NCI-H146 (cell line): ENCODE measurements around the gene AKIRIN2.
"Not testable (repeated sequence)": the region's sequence is repeated elsewhere in the genome, so short reads cannot be mapped to it uniquely, and the experiment has no call there.

Experiments
- DNase-seq: peaks from one replicate; lab custom pipeline; 2025; lab: John Stamatoyannopoulos, UW

AKIRIN2 gene

GRCh38 chr6:87718662-87719433, 16.8 kb upstream of the AKIRIN2 start:
- DNase-seq: no peak

DNA sequence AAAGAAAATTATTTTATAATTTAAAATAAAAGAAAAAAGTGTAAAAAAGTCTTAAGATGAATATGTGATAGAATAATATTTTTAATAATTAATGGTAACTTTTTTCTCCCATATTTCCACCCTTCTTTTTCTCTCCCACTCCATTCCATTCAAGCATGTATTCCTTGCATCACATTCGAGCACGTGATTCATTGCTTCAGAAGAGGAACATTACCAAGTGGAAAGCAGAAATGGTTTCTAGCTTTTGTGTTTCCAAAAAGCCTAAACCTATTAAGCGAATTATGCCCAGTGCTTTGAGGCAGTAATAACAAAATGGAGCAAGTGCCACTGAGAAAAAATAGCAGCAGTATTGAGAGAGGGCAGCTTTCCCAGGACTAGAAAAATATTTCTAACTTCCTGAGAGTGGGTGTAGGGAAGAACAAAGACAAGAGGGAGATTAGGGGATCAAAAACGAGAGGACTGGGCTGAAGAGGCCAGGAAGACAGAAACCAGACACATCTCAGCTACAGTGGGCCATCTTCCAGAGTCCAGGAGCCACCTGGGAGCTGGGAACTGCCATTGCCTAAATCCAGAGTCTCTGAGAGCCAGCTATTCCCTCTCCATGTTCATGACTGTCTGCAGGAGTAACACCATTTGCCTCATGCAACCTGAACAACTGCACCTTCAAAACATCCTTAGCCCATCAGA, 15.0 kb upstream of the AKIRIN2 start:
- DNase-seq: no peak

- DNase-seq: no peak
Measured at GRCh38 chr6:87714093-87714842, 12.2 kb upstream of the AKIRIN2 start.

DNA sequence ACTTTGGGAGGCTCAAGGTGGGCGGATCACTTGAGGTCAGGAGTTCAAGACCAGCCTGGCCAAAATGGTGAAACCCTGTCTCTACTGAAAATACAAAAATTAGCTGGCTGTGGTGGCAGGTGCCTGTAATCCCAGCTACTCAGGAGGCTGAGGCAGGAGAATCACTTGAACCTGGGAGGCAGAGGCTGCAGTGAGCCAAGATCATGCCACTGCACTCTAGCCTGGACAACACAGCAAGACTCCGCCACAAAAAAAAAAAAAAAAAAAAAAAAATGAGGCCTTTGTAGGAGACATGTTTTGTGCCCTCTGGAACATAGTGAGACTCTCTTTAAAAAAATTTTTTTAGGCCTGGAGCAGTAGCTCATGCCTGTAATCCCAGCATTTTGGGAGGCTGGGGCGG, 10.7 kb upstream of the AKIRIN2 start:
- DNase-seq: not testable (repeated sequence)

DNA sequence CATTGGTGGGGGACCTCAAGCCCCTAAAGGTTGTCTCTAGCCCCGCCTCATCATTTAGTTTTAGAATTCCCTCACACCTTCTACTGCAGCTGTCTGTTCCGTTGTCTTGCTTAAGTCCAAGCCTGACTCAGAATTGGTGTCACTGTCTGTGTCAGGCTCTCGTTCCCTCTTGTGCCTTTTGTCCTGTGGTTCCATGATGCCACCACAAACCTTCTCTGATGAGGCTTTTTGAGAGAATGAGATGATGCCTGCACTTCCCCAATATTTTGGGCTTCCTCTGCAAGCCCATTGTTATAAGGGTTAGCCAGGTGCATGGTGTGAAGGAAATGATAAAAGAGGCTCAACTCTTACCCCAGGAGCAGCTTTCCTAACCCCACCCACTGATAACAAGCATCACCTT, 8.1 kb upstream of the AKIRIN2 start:
- no peak for DNase-seq

DNA sequence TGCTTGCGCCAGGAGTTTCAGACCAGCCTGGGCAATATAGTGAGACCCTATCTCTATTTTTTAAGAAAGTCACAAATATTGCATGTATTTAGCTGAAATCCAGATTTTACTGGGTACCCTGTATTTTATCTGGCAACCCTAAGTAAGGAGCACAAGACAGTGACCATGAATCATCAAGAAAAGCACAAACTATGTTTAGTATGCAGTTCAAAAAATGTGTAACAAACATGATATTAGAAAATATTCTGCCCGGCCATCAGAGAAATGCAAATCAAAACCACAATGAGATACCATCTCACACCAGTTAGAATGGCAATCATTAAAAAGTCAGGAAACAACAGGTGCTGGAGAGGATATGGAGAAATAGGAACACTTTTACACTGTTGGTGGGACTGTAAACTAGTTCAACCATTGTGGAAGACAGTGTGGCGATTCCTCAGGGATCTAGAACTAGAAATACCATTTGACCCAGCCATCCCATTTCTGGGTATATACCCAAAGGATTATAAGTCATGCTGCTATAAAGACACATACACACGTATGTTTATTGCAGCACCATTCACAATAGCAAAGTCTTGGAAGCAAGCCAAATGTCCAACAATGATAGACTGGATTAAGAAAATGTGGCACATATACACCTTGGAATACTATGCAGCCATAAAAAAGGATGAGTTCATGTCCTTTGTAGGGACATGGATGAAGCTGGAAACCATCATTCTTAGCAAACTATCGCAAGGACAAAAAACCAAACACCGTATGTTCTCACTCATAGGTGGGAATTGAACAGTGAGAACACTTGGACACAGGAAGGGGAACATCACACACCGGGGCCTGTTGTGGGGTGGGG, 6.8 kb upstream of the AKIRIN2 start:
- DNase-seq: not testable (repeated sequence)

GRCh38 chr6:87706187-87706966, 4.3 kb upstream of the AKIRIN2 start:
- DNase-seq: no peak

GRCh38 chr6:87705070-87705691, 3.1 kb upstream of the AKIRIN2 start:
- no peak for DNase-seq

- DNase-seq: peak; percentile 39
Measured at GRCh38 chr6:87703039-87703438, 1.0 kb upstream of the AKIRIN2 start.

- DNase-seq: peak; percentile 76
Measured at GRCh38 chr6:87702589-87702945, 534 bp upstream of the AKIRIN2 start.

GRCh38 chr6:87701344-87701675, 723 bp downstream of the AKIRIN2 start:
- no peak for DNase-seq

DNA sequence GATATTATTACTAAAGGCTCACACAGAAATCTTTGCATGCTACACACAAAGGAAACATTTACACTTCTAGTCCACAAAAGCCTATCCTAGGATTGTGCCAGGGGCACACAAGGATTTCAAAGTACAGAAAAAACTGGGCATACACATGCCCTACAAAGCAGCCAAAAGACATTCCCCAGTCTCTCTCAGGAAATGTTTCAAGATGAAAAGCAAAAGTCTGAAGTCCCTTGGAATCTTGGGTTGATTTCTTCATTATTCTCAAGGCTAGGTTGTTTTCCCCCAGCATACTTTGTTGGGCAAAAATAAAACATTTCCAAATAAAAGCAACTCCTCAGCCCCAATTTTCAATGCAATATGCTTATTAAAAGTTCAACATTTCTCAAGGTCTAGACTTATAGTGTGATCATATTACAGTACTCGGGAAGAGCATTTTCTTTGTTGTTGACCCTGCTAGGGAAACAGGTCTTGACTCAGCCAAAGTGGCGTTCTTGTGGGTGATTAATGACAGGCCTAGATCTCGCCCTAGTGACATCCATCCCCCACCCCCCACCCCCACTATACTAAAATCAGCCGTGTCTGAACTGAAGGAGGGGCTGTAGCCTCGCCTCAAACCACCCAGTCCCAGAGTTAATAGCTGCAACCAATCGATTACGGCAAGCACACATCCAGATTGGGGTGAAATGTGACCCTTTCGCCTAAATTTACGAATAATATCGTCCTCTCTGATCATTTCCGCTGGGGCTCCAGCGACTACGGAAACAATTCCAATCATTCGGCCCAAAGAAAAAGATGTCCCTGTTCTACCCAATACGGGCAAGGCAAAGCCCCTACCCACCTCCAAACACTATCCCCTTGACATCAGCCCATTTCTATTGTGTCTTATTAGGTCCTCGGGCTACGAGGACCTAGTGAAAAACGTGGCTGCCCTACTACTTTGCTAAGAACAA, 1.4 kb downstream of the AKIRIN2 start:
- peak; percentile 65 for DNase-seq

DNA sequence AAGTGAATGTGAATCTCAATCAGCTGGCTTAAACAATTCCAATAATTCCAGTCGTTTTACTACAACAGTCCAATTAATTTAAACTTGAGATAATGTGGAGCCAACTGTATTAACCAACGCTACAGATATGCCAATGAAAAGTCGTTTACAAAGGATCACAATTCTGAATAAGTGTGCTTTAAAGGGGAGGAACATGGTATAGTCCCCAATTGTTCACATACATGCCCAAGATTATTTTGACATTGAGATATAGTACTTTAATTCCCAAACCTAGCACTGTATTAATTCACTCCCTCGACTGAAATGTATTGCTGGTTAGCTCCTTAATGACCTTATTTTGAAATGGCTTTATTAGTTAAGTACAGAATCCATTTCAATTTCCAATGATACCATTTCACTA, 2.5 kb downstream of the AKIRIN2 start:
- DNase-seq: no peak

- DNase-seq: no peak
Measured at GRCh38 chr6:87698547-87699006, 3.5 kb downstream of the AKIRIN2 start.

DNA sequence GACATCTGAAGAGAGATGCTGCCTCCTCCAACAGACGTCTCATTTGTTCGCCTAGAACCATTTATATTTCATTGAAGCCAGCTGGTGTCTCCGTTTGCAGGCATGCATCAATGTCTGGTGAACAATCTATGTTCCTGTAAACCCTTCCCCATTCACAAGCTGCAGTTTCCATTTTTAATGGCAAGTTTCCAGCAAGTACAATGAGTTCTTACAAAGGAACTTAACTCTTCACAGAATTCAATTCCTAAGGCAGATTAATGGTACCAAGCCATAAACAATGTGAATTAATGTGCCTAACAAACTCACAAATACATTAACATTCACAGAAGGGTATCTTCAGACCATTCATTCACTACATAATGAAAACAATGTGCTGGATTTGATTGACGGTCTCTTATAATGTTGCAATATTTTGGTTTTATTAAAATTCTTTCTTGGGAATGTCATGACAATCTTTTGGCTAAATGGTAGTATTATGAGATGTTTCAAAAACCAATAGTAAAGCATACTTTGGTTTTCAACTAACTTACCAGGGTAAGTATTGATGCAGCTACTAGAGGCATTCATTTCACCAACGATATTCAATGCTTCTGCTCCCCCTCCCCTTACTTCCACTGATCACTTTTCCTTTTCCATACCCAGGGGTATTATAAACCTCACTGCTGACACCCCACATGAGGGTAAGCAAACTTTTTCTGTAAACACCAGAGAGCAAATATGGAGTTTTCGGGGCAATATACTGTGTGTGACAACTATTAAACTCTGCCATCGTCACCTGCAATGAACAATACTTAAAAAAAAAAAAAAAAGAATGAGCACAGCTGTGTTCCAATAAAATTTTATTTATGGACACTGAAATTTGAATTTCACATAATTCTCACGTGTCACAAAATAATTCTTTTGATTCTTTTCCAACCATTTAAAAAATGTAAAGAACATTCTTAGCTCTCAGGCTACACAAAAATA, 4.2 kb downstream of the AKIRIN2 start:
- DNase-seq: no peak

- not testable (repeated sequence) for DNase-seq
Measured at GRCh38 chr6:87696817-87697216, 5.2 kb downstream of the AKIRIN2 start.

DNA sequence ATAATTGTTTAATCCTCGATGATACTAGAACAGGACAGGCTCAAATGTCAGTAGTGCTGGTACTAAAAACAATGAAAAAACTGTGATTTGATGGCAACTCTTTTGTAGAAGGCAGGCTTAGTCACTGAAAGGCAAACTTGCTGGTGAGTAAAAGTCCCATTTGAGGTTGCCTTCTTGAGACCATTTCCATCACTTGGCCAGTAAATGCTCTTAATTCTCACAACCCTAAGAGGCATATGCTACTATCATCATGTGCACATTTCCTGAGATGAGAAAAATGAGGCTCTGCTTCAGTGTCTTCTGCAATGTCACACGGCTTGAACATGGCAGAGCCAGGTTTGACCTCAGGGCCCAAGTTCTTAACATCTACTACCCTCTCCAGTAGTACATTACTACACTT, 9.9 kb downstream of the AKIRIN2 start:
- DNase-seq: no peak

DNA sequence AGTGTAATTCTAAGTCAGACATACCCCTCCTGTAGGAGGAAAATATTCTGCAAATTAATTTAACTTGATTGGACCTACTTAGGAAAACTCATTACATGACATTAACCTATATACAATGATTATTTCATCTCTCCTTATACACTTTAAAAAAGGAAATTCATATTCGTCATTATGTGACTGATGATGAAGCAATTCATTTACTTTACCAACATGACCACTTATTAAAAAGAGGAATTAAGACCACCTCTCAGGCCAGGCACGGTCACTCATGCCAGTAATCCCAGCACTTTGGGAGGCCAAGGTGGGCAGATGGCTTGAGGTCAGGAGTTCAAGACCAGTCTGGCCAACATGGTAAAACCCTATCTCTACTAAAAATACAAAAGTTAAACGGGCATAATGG, 11.6 kb downstream of the AKIRIN2 start:
- DNase-seq: no peak
